ENCODE data around the gene TCF7L1.

Gene TCF7L1

DNA sequence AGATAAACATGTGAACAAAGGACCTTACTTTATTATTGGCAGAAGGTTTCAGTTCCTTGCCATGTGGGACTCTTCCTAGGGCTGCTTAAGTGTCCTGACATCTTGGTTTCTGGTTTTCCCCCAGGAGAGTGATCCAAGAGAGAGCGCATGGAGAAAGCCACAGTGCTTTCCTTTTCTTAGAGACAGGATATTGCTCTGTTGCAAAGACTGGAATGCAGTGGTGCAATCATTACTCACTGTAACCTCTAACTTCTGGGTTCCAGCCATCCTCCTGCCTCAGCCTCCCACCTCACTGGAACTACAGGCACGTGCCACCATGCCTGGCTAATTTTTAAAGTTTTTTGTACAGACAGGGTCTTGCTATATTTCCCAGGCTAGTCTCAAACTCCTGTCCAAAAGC lies 38.1 kb upstream of the TCF7L1 start:
- no peak for DNase-seq (ENCODE audit: low read depth)
- H3K4me3 ChIP-seq (ENCODE audit: low read depth, low read length) = no peak overlapping the region
- TF ChIP-seq, protein P1, sequence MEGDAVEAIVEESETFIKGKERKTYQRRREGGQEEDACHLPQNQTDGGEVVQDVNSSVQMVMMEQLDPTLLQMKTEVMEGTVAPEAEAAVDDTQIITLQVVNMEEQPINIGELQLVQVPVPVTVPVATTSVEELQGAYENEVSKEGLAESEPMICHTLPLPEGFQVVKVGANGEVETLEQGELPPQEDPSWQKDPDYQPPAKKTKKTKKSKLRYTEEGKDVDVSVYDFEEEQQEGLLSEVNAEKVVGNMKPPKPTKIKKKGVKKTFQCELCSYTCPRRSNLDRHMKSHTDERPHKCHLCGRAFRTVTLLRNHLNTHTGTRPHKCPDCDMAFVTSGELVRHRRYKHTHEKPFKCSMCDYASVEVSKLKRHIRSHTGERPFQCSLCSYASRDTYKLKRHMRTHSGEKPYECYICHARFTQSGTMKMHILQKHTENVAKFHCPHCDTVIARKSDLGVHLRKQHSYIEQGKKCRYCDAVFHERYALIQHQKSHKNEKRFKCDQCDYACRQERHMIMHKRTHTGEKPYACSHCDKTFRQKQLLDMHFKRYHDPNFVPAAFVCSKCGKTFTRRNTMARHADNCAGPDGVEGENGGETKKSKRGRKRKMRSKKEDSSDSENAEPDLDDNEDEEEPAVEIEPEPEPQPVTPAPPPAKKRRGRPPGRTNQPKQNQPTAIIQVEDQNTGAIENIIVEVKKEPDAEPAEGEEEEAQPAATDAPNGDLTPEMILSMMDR (IDR thresholded peaks at IDR 0.05; ENCODE audit: low read depth, low read length, missing control alignments) = no peak

DNA sequence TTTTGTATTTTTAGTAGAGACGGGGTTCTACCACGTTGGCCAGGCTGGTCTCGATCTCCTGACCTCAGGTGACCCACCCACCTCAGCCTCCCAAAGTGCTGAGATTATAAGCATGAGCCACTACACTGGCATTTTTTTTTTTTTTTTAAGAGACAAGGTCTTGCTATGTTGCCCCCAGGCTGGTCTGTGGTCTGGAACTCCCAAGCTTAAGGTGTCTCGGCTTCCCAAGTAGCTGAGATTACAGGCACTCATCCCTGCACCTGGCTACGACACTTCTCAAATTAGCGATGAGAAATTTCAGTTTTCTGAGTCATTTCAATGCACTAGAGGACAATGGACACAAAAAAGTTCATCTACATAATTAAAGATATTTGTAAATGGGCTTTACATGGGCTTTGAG lies 36.6 kb upstream of the TCF7L1 start:
- no peak overlapping the region for H3K4me3 ChIP-seq (ENCODE audit: low read depth, low read length)
- TF ChIP-seq, protein P1 (IDR thresholded peaks at IDR 0.05; ENCODE audit: low read depth, low read length, missing control alignments) = no peak
- no peak for DNase-seq (ENCODE audit: low read depth)

DNA sequence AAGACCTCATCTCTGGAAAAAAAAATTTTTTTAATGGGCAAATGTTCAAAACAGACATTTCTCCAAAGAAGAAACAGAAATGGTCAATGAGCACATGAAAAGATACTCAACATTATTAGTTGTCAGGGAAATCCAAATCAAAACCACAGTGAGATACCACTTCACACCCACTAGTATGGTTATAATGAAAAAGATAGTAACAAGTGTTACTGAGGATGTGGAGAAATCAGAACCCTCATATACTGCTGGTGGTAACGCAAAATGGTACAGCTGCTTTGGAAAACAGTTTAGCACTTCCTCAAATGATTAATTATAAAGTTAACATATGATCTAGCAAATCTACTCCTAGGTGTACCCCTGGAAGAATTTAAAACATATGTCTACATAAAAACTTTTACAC lies 29.0 kb upstream of the TCF7L1 start:
- no peak for DNase-seq (ENCODE audit: low read depth)
- TF ChIP-seq, protein P1 (IDR thresholded peaks at IDR 0.05; ENCODE audit: low read depth, low read length, missing control alignments) = no peak
- no peak overlapping the region for H3K4me3 ChIP-seq (ENCODE audit: low read depth, low read length)

DNA sequence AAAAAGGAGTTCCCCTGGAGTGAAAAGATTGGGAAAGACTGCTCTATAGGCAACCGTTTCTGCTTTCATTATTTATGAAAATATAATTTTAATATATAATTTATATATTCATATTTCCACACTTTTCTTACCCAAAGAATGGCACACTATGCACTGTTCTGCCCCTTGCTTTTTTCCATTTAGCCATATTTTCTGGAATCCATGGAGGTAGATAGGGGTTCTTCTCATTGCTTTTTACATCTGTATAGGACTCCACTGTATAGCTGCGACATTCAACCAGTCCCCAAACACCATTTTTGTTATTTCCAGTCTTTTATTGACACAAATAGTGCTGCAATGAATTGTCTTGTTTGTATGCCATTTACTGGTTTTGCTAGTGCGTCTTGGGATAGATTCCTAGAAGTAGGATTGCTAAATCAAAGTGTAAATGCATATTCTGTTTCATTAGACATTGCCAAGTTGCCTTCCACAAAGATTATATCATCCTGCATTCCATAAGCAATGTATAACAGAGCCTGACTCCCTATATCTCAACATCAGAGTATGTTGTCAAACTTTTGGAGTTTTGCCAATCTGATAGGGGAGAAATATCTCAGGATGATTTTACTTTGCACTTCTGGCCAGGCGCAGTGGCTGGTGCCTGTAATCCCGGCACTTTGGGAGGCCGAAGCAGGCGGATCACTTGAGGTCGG lies 26.6 kb upstream of the TCF7L1 start:
- TF ChIP-seq, protein P1 (IDR thresholded peaks at IDR 0.05; ENCODE audit: low read depth, low read length, missing control alignments) = no peak
- no peak for DNase-seq (ENCODE audit: low read depth)
- no peak overlapping the region for H3K4me3 ChIP-seq (ENCODE audit: low read depth, low read length)

DNA sequence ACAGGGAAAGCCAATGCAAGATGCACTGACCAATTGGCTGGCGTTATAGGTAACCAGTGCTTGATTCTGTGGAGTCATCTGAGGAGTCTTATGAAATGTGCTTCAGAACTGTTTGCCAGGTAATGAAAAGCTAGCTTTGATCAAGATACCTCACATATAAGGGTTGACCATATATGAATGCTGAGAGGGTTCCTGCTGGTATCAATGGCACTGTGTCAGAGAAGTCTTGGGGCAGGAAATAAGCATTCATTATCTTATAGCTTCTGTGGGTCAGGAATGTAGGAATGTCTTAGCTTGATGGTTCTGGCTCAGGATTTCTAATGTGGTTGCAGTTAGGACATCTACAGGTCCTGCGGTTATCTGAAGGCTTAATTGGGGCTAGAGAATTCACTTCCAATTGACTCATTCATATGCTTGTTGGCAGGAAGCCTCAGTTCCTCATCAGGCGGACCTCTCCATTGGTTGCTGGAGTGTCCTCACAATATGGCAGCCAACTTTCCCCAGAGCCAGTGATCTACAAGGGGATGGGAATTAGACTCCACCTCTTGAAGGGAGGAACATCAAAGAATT lies 22.1 kb upstream of the TCF7L1 start:
- no peak for DNase-seq (ENCODE audit: low read depth)
- TF ChIP-seq, protein P1 (IDR thresholded peaks at IDR 0.05; ENCODE audit: low read depth, low read length, missing control alignments) = no peak
- no peak overlapping the region for H3K4me3 ChIP-seq (ENCODE audit: low read depth, low read length)

DNA sequence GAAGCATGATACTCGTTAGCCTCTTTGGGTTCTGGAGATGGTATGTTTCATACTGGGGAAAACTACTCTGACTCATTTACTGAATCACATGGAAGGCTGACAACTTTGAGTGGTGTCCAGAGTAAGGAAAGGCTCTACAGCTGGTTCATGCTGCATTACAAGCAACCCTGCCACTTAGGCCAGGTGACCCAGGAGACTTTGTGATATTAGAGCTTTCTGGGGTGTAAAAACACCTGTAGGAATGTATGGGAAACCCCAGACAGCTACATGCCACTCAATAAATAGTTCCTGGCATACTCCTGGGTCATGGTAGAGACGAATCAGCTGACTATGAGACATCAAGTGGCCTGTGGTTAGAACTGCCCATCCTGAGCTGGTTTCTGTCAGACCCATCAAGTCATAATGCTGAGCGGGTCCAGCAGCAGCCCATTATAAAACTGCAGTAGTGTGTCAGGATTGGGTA lies 21.3 kb upstream of the TCF7L1 start:
- TF ChIP-seq, protein P1 (IDR thresholded peaks at IDR 0.05; ENCODE audit: low read depth, low read length, missing control alignments) = no peak
- DNase-seq (ENCODE audit: low read depth) = no peak

More for the DNA sequence above, 21.3 kb upstream of the TCF7L1 start:
- H3K4me3 ChIP-seq (ENCODE audit: low read depth, low read length) = no peak overlapping the region
